ENCODE results near the gene SPTB.

The SPTB gene

DNA sequence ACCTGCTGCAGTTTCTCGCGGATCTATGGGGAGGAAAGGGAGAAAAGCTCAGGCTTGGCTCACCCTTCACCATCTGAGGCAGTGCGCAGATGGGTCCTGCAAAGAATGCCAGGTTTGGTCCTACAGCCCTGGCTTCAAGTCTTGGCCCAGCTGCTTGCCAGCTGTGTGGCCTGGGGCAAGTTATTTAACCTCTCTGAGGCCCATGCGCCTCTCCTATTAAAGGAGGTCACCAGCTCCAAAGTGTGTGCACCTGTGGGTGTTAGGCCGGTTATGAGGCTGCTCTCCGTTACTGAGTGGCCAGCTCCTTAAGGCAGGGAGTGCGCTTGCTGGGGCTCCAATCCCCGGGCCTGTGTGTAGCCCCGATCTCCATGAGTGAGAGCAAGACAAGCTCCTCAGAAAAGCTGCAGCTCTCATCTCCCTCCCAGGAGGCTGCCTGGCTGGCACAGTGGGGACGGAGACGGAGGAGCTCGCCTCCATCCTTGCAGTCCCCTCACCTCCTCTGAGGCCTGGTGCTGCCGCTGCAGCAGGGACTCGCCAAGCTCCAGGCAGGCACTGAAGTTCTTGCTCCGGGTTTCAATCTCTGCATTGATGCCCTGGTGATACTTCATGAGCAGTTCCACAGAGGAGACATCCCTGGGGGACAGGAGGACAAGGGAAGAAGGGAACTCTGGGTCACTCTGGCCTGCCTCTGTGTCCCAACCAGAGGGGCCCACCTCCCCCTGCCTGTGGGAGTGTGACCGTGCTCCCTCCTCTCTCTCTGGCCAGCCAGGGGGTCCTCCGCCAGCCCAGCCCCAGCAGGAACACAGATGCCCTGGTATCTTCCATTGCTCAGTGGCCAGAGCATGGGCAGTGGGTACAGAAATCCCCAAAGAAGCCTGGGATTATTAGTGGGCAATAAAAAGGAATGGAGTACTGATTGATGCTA is 110.3 kb downstream of the SPTB start:
- no peak overlapping the region for H3K4me3 ChIP-seq (ENCODE audit: low read depth, low read length)
- no peak for DNase-seq (ENCODE audit: low read depth)
- TF ChIP-seq CTCF (conservative IDR thresholded peaks at IDR 0.05; ENCODE audit: low read depth, low read length), result no peak

DNA sequence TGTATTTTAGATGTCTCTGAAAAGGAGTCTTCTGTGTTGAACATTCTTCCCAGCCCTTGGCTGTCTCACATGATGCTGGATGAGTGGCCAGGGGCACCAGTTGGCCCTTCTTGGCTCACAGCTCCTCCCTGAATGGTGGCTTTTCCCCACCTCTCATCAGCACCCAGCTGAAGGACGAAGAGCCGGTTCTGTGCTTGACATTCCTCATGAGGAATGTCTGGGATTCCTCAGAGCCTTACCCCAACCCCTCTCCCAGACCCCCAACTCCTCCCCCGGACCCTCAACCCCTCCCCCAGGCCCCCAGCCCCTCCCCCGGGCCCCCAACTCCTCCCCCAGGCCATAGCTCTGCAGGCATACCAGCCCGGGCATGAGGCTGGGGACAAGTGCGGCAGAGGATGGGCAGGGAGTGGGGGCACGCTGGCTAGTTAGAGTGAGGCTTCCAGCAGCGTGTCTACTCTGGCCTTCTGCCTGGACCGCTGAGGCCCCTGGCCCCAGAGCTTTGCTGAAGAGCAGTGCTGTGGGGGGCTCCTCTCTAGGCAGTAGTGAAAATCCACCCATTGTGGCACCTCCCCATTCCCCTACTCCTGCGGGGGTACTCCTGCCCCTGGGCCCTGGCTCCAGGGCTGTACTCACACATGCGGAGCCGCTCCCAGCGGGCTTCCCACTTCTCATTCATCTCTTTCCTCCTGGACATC is 111.2 kb downstream of the SPTB start:
- DNase-seq (ENCODE audit: low read depth), result no peak
- TF ChIP-seq CTCF (conservative IDR thresholded peaks at IDR 0.05; ENCODE audit: low read depth, low read length), result no peak

GRCh38 chr14:64767215-64767964 is 112.3 kb downstream of the SPTB start:
- TF ChIP-seq CTCF (conservative IDR thresholded peaks at IDR 0.05; ENCODE audit: low read depth, low read length), result no peak
- H3K4me3 ChIP-seq (ENCODE audit: low read depth, low read length), result no peak overlapping the region
- no peak for DNase-seq (ENCODE audit: low read depth)

More for the DNA sequence above, 111.2 kb downstream of the SPTB start:
- no peak overlapping the region for H3K4me3 ChIP-seq (ENCODE audit: low read depth, low read length)

DNA sequence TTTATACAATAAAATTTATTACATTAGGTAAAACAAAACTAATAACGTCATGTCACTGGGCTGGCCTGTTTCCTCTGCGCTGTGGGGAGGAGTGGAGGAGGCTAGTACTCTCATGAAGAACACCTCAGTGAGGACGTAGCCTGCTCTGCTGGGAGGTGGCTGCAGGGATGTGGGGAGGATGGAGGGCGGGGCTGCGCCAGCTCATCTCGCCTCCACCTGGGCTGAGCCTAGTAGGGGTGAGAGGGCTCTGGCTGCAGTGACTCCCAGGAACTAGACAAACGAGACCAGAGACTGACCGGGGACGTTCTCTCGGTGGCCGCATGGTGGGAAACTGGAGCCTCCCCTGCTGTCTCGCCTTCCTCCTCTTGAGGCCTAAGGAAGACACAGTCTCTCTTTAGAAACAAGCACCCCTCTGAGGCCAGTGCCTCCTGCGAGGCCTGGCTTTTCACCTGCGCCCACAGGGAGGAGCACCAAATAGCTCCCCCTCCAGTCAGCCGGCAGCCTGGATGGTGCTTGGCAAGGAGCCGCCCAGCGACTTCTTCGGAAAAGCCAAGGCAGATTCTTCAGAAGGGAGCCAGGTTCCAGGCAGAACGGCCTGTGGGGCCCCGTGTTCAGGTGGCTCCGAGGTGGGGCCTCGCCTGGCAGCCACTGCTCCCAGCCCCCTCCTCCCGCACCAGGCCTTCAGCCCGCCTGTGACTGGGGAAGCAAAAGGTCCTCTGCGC is 113.1 kb downstream of the SPTB start:
- no peak overlapping the region for H3K4me3 ChIP-seq (ENCODE audit: low read depth, low read length)
- DNase-seq (ENCODE audit: low read depth), result no peak
- TF ChIP-seq CTCF (conservative IDR thresholded peaks at IDR 0.05; ENCODE audit: low read depth, low read length), result no peak

DNA sequence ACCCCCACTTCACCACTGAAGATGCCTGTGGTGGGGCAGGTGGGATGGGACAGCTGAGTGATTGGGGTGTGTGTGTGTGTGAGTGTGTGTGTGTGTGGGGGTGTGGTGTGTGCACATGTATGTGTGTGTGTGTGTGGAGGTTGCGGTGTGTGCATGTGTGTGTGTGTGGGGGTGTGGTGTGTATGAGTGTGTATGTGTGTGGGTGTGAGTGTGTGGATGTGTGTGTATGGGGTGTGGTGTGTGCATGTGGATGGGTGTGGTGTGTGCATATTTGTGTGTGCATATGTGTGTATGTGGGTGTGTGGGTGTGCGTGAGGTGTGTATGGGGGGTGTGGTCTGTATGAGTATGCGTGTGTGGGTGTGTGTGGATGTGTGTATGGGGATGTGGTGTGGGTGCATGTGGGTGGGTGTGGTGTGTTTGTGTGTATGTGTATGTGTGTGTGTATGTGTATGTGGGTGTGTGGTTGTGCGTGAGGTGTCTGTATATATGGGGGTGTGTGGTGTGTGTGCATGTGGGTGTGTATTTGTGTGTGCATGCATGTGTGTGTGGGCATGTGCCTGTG is 113.9 kb downstream of the SPTB start:
- no peak for DNase-seq (ENCODE audit: low read depth)
- no peak overlapping the region for H3K4me3 ChIP-seq (ENCODE audit: low read depth, low read length)
- no peak for TF ChIP-seq CTCF (conservative IDR thresholded peaks at IDR 0.05; ENCODE audit: low read depth, low read length)

All from choroid plexus epithelial cell (primary cell).